ENCODE data around the gene OR2Y1. TPM values are rescaled to one million over a fixed set of nuclear protein-coding genes. Genes with fewer than 3 reads are reported as not detected.
"Not testable (repeated sequence)": the region's sequence is repeated elsewhere in the genome, so short reads cannot be mapped to it uniquely, and the experiment has no call there.

OR2Y1 gene
- total RNA-seq, 4 donors from 2014 or later: not detected

DNA sequence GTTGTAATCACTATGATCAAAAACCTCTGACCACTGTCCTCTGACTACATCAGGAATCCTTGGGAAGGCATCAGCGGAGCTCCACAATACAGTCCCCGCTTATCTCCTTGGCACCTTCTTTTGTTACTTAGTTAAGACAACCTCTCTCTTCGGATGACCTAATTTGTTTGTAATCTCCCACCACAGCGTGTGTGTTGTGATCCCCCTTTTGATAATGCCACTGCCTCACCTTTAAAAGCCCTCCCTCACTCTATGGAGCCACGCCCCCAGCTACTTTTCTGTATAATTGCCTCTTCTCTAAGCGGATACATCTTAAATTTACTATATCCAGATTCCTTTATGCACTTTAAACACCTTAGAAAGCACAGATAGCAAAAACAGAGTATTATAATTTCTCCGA, 35.9 kb downstream of the OR2Y1 start:
- Histone ChIP-seq H3K36me3 (no peaks in the 10 kb centered on the region), H3K4me1 (no peaks in the 10 kb centered on the region), H3K27ac (no peak overlapping the region), H3K27me3 (peaks cover under 1% of the 10 kb centered on the region), H3K9me3 (peaks cover 3 to 9% of the 10 kb centered on the region in 2 donors), H3K4me3 (no peak overlapping the region)
- no peak for DNase-seq
- 70 to 76% methylated on average over 7 of the region's 7 CpGs for WGBS, 2 donors (ENCODE audit: low coverage in 1 of 2)
- no peak for TF ChIP-seq CTCF (IDR thresholded peaks at IDR 0.05)
- TF ChIP-seq POLR2AphosphoS5 (IDR thresholded peaks at IDR 0.05): no peak
- TF ChIP-seq EP300 (IDR thresholded peaks at IDR 0.05; ENCODE audit: low read depth): no peak
- no peak for TF ChIP-seq POLR2A (IDR thresholded peaks at IDR 0.05)
- in situ Hi-C loops (cut with MboI; ENCODE audit: low pct_ligation_motif_present in 1 of 4, low pct_unique_long_range_greater_than_20kb in 1 of 4, low sequenced_read_pairs in 3 of 4) (no loop called here), intact Hi-C loops (cut with DNase I; ENCODE audit: low total_unique reads) (no loop called here)

- H3K4me3 ChIP-seq; H3K27me3 ChIP-seq; DNase-seq; H3K27ac ChIP-seq; H3K4me1 ChIP-seq; H3K36me3 ChIP-seq; in situ Hi-C loops (cut with MboI; ENCODE audit: low pct_ligation_motif_present in 1 of 4, low pct_unique_long_range_greater_than_20kb in 1 of 4, low sequenced_read_pairs in 3 of 4); H3K9me3 ChIP-seq; intact Hi-C loops (cut with DNase I; ENCODE audit: low total_unique reads): not testable (repeated sequence)
- WGBS, 2 donors (ENCODE audit: low coverage in 1 of 2): 83 to 84% methylated on average over 1 to 2 of the region's 2 CpGs
Measured at GRCh38 chr5:180703371-180703770, 36.5 kb downstream of the OR2Y1 start.

- H3K4me3 ChIP-seq; intact Hi-C loops (cut with DNase I; ENCODE audit: low total_unique reads); in situ Hi-C loops (cut with MboI; ENCODE audit: low pct_ligation_motif_present in 1 of 4, low pct_unique_long_range_greater_than_20kb in 1 of 4, low sequenced_read_pairs in 3 of 4); H3K9me3 ChIP-seq; H3K4me1 ChIP-seq; H3K36me3 ChIP-seq; DNase-seq; H3K27me3 ChIP-seq; H3K27ac ChIP-seq: not testable (repeated sequence)
- 83 to 100% methylated on average over 3 to 4 of the region's 4 CpGs for WGBS, 2 donors (ENCODE audit: low coverage in 1 of 2)
Measured at GRCh38 chr5:180700440-180700839, 39.4 kb downstream of the OR2Y1 start.

- Histone ChIP-seq H3K27ac (no peak overlapping the region), H3K27me3 (no peaks in the 10 kb centered on the region), H3K4me1 (no peaks in the 10 kb centered on the region), H3K9me3 (peaks cover 3 to 9% of the 10 kb centered on the region in 2 donors), H3K36me3 (no peaks in the 10 kb centered on the region), H3K4me3 (no peak overlapping the region)
- no peak for DNase-seq
- intact Hi-C loops (cut with DNase I; ENCODE audit: low total_unique reads) (no loop called here), in situ Hi-C loops (cut with MboI; ENCODE audit: low pct_ligation_motif_present in 1 of 4, low pct_unique_long_range_greater_than_20kb in 1 of 4, low sequenced_read_pairs in 3 of 4) (no loop called here)
- TF ChIP-seq POLR2A (IDR thresholded peaks at IDR 0.05) (no peak), POLR2AphosphoS5 (IDR thresholded peaks at IDR 0.05) (no peak), CTCF (IDR thresholded peaks at IDR 0.05) (no peak), EP300 (IDR thresholded peaks at IDR 0.05; ENCODE audit: low read depth) (no peak)
- 81 to 92% methylated on average over 1 of the region's 1 CpG for WGBS, 2 donors (ENCODE audit: low coverage in 1 of 2)
Measured at GRCh38 chr5:180699042-180699441, 40.8 kb downstream of the OR2Y1 start.

GRCh38 chr5:180696116-180696515, 43.7 kb downstream of the OR2Y1 start:
- intact Hi-C loops (cut with DNase I; ENCODE audit: low total_unique reads): no loop called here
- Histone ChIP-seq H3K27me3 (peaks cover 8% of the 10 kb centered on the region), H3K36me3 (no peaks in the 10 kb centered on the region), H3K27ac (no peak overlapping the region), H3K4me1 (no peaks in the 10 kb centered on the region), H3K4me3 (no peak overlapping the region), H3K9me3 (peaks cover 3 to 8% of the 10 kb centered on the region in 2 donors)
- 68% methylated on average over 1 of the region's 1 CpG; no CpG with 5 or more reads in 1 of the 2 donors for WGBS, 2 donors (ENCODE audit: low coverage in 1 of 2)
- DNase-seq: no peak
- no peak for TF ChIP-seq POLR2A (IDR thresholded peaks at IDR 0.05)
- no peak for TF ChIP-seq POLR2AphosphoS5 (IDR thresholded peaks at IDR 0.05)
- no peak for TF ChIP-seq EP300 (IDR thresholded peaks at IDR 0.05; ENCODE audit: low read depth)
- TF ChIP-seq CTCF (IDR thresholded peaks at IDR 0.05): no peak
- in situ Hi-C loops (cut with MboI; ENCODE audit: low pct_ligation_motif_present in 1 of 4, low pct_unique_long_range_greater_than_20kb in 1 of 4, low sequenced_read_pairs in 3 of 4): no loop called here
